GM12878 (cell line): Measurements from ENCODE around the gene CLDN24.

Source experiments
- ASH2L ChIP-seq: fragments of 300-600, 200-600 bp; sonication (generic); IDR thresholded peaks from 2 replicates; pipeline ENCODE4 v1.6.1; 2017; ENCODE audit warnings: low read depth, mild to moderate bottlenecking, borderline replicate concordance
- ATF3 ChIP-seq: IDR thresholded peaks from 2 replicates; pipeline ENCODE4 v1.6.1; 2011; ENCODE audit warnings: low read depth, mild to moderate bottlenecking, low read length, moderate library complexity, borderline replicate concordance; ENCODE audit errors: extremely low read depth
- FOXK2 ChIP-seq: fragments of 450-650 bp; IDR thresholded peaks from 2 replicates; pipeline ENCODE4 v1.6.1; 2017; ENCODE audit warnings: mild to moderate bottlenecking, moderate library complexity
- MXI1 ChIP-seq: fragments of 150-350 bp; IDR thresholded peaks from 2 replicates; pipeline ENCODE4 v1.6.1; 2011; ENCODE audit warnings: low read depth, mild to moderate bottlenecking, inconsistent platforms, low read length, improper control_type of control experiment
- NRF1 ChIP-seq: conservative IDR thresholded peaks from 2 replicates; pipeline ENCODE4 v1.6.1; 2011; ENCODE audit warnings: mild to moderate bottlenecking, low read depth, low read length, improper control_type of control experiment
- SRF ChIP-seq, 2 experiments: IDR thresholded peaks; 2 replicates each; pipeline ENCODE4 v1.6.1; 2011; ENCODE audit warnings: low read depth in 2 of 2, low read length in 2 of 2, mild to moderate bottlenecking in 1 of 2, moderate library complexity in 1 of 2
- TF ChIP-seq, protein P1 (sequence below), 3 experiments: IDR thresholded peaks in 2 of 3; conservative IDR thresholded peaks in 1 of 3; 2 replicates each; pipeline ENCODE4 v1.5.1; 2011; ENCODE audit warnings: low read depth in 3 of 3, low read length in 3 of 3, mild to moderate bottlenecking in 3 of 3, control low read depth in 2 of 3, moderate library complexity in 2 of 3, inconsistent platforms in 1 of 3, mixed read lengths in 1 of 3; ENCODE audit not compliant: control insufficient read depth in 2 of 3, insufficient read depth in 1 of 3; ENCODE audit errors: extremely low read depth in 1 of 3

GRCh38 chr4:183355405-183355804 is 33.2 kb upstream of the CLDN24 start:
- TF ChIP-seq, protein P1, sequence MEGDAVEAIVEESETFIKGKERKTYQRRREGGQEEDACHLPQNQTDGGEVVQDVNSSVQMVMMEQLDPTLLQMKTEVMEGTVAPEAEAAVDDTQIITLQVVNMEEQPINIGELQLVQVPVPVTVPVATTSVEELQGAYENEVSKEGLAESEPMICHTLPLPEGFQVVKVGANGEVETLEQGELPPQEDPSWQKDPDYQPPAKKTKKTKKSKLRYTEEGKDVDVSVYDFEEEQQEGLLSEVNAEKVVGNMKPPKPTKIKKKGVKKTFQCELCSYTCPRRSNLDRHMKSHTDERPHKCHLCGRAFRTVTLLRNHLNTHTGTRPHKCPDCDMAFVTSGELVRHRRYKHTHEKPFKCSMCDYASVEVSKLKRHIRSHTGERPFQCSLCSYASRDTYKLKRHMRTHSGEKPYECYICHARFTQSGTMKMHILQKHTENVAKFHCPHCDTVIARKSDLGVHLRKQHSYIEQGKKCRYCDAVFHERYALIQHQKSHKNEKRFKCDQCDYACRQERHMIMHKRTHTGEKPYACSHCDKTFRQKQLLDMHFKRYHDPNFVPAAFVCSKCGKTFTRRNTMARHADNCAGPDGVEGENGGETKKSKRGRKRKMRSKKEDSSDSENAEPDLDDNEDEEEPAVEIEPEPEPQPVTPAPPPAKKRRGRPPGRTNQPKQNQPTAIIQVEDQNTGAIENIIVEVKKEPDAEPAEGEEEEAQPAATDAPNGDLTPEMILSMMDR (IDR thresholded peaks at IDR 0.05 in 2 of 3, conservative IDR thresholded peaks at IDR 0.05 in 1 of 3; ENCODE audit: control insufficient read depth in 2 of 3, extremely low read depth in 1 of 3, insufficient read depth in 1 of 3, low read depth in 3 of 3, low read length in 3 of 3), result no peak
- no peak for TF ChIP-seq NRF1
- no peak for TF ChIP-seq FOXK2
- no peak for TF ChIP-seq ATF3
- TF ChIP-seq SRF (IDR thresholded peaks at IDR 0.05; ENCODE audit: low read depth in 2 of 2, low read length in 2 of 2), result no peak
- no peak for TF ChIP-seq ASH2L
- no peak for TF ChIP-seq MXI1
